Esophagus squamous epithelium (tissue), 5 donors: ENCODE results near the gene C3orf18. TPM values are rescaled to one million over a fixed set of nuclear protein-coding genes. Genes with fewer than 3 reads are reported as not detected.

Source experiments
- DNase-seq: peaks from one replicate; lab custom pipeline; 2025; lab: John Stamatoyannopoulos, UW
- H3K27ac ChIP-seq, 4 donors: fragments of 200-600 bp; sonication (generic); one replicate each; pipeline ENCODE4 v1.5.1; 2016 to 2019; ENCODE audit warnings: mild to moderate bottlenecking in 1 of 4
- H3K27me3 ChIP-seq, 4 donors: fragments of 200-600 bp; sonication (generic); 1 replicate in 3 of 4; 2 replicates in 1 of 4; pipeline versions ENCODE4 v1.5.1 to v1.6.0; 2017 to 2021; ENCODE audit warnings: antibody characterized with exemption in 1 of 4
- H3K36me3 ChIP-seq, 3 donors: fragments of 200-600 bp; sonication (generic); one replicate each; pipeline ENCODE4 v1.5.1; 2016 to 2019
- H3K4me1 ChIP-seq, 3 donors: fragments of 200-600 bp; sonication (generic); one replicate each; pipeline ENCODE4 v1.5.1; 2017 to 2019
- H3K4me3 ChIP-seq, 4 donors: fragments of 200-600 bp; sonication (generic); 1 replicate in 3 of 4; 2 replicates in 1 of 4; pipeline ENCODE4 v1.5.1; 2016 to 2019; ENCODE audit warnings: mild to moderate bottlenecking in 2 of 4, moderate library complexity in 1 of 4
- H3K9me3 ChIP-seq, 3 donors: fragments of 200-600 bp; sonication (generic); one replicate each; pipeline ENCODE4 v1.5.1; 2016 to 2019
- CTCF ChIP-seq, 6 experiments: fragments of 450-650 bp in 4 of 6; fragments of 200-600 bp in 2 of 6; sonication (generic) in 2 of 6; IDR thresholded peaks; one replicate each; pipeline ENCODE4 v1.5.1; 2016 to 2019; ENCODE audit warnings: antibody characterized with exemption in 6 of 6, mild to moderate bottlenecking in 4 of 6, moderate library complexity in 4 of 6
- POLR2A ChIP-seq, 4 donors: fragments of 450-650 bp; IDR thresholded peaks; one replicate each; pipeline ENCODE4 v1.6.1; 2017; ENCODE audit warnings: antibody characterized with exemption in 4 of 4, mild to moderate bottlenecking in 4 of 4, moderate library complexity in 3 of 4
- WGBS, 2 donors: methylation state at CpG; one replicate each; pipeline ENCODE4 v1.1.5; 2018; 5-methylcytosine and 5-hydroxymethylcytosine counted together
- intact Hi-C: fragments of 100-400 bp; cut with DNase I; formaldehyde crosslinking; loops from one replicate; pipeline ENCODE4 v1.15.0; 2022
- total RNA-seq, 4 donors: library from RNA; depleted of rRNA; stranded (reverse); fragments of >200 nt; gene quantifications; one replicate each; pipeline ENCODE4 v1.1.0, GENCODE V29; 2016
- donor health status: DM: yes; HTN: yes; CAD: no.

C3orf18 gene
- total RNA-seq, 4 donors from 2014 or later: 0.15 to 3.2 (median 1.2) TPM

GRCh38 chr3:50530001-50530970, 37.3 kb downstream of the C3orf18 start:
- Histone ChIP-seq H3K27ac (no peak overlapping the region), H3K27me3 (peaks cover 0 to 27% (median 0%) of the 10 kb centered on the region in 4 donors), H3K36me3 (no peaks in the 10 kb centered on the region), H3K4me1 (peaks cover 0 to 11% (median 0%) of the 10 kb centered on the region in 3 donors), H3K4me3 (peak overlapping the region in 2 of 4 donors; percentile 19 to 34), H3K9me3 (no peaks in the 10 kb centered on the region)
- DNase-seq: no peak
- intact Hi-C loops: loop anchor here (10.0 kb wide), 1 partner anchor 155 kb away; no protein-coding TSS in a partner anchor
- TF ChIP-seq CTCF (IDR thresholded peaks at IDR 0.05): no peak
- TF ChIP-seq POLR2A (IDR thresholded peaks at IDR 0.05): no peak
- 13 to 17% methylated on average over 10 to 13 of the region's 48 CpGs for WGBS, 2 donors

DNA sequence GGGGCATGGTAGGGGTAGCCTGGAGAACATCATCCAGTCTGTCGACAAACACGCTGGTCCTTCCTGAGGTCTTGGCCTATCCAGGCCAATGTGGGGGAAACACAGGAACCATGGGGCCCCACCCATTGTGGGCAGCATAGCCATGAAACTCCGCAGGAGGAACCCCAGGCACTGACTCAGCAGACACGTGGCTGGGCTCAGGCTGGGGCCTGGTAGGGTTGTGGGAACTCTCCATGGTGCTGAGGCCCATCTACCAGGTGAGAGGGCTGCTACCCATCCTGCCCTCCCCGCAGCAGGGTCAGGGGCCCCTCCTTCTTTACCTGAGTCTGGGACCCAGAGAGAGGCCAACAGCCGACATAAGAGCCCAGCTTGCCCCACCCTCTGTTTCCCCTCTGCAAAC, 41.6 kb downstream of the C3orf18 start:
- no peak for DNase-seq
- Histone ChIP-seq H3K4me3 (no peak overlapping the region), H3K27me3 (peaks cover 0 to 19% (median 0%) of the 10 kb centered on the region in 4 donors), H3K9me3 (no peaks in the 10 kb centered on the region), H3K4me1 (peaks cover 0 to 11% (median 0%) of the 10 kb centered on the region in 3 donors), H3K27ac (no peak overlapping the region), H3K36me3 (no peaks in the 10 kb centered on the region)
- intact Hi-C loops: no loop called here
- TF ChIP-seq POLR2A (IDR thresholded peaks at IDR 0.05) (no peak), CTCF (IDR thresholded peaks at IDR 0.05) (no peak)
- WGBS, 2 donors: 29 to 42% methylated on average over 4 to 6 of the region's 6 CpGs

DNA sequence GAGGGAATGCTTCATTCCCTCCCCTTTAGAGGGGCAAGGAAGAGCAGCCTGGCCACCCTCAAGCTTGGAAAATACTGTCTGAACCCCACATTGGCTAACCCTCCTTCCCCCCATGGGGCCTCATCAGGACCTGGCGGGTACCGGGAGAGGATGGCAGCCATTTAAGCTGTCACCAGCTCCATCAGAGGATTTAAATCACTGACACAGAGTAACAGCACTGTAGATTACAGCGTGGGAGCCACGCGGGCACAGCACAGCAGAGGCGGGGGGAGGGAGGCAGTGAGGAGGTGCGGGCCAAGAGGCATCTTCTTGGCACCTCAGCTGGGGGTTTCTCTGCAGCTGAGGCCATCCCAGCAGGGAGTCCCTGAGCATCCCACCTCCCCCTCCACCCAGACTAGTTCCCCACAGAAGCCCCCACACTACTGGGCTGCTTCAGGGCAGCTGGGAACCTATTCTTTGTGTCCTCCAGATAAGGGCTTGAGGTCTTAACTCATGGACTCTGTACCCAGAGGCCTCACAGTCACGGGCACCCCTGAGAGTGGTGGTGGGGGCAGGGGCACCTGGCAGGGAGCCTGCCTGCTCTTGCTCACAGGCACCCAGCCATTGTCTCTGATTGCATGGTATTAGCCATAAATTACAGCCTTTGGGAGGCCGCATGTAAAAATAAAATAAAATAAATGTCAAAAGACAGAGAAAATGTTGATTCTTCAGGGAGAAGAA, 42.2 kb downstream of the C3orf18 start:
- TF ChIP-seq CTCF (IDR thresholded peaks at IDR 0.05) (no peak), POLR2A (IDR thresholded peaks at IDR 0.05) (no peak)
- H3K27ac ChIP-seq: no peak overlapping the region
- WGBS, 2 donors: 79 to 81% methylated on average over 6 to 9 of the region's 9 CpGs
- peaks cover 0 to 7% (median 0%) of the 10 kb centered on the region in 3 donors for H3K4me1 ChIP-seq
- no peak overlapping the region for H3K4me3 ChIP-seq
- H3K36me3 ChIP-seq: no peaks in the 10 kb centered on the region
- no peak for DNase-seq
- no peaks in the 10 kb centered on the region for H3K9me3 ChIP-seq
- intact Hi-C loops: no loop called here
- H3K27me3 ChIP-seq: peaks cover 0 to 12% (median 0%) of the 10 kb centered on the region in 4 donors

- Histone ChIP-seq H3K4me1 (peaks cover 0 to 1% (median 0%) of the 10 kb centered on the region in 3 donors), H3K36me3 (no peaks in the 10 kb centered on the region), H3K27ac (no peak overlapping the region), H3K4me3 (no peak overlapping the region), H3K27me3 (peaks cover 0 to 6% (median 0%) of the 10 kb centered on the region in 4 donors), H3K9me3 (no peaks in the 10 kb centered on the region)
- WGBS, 2 donors: 76% methylated on average over 4 of the region's 5 CpGs; no CpG with 5 or more reads in 1 of the 2 donors
- intact Hi-C loops: no loop called here
- no peak for TF ChIP-seq POLR2A (IDR thresholded peaks at IDR 0.05)
- TF ChIP-seq CTCF (IDR thresholded peaks at IDR 0.05): no peak
- DNase-seq: no peak
Observed at GRCh38 chr3:50524746-50525145, 42.8 kb downstream of the C3orf18 start.
